GM18861 (cell line): ENCODE measurements around the gene IMMP2L.
"Not testable (repeated sequence)": the region's sequence is repeated elsewhere in the genome, so short reads cannot be mapped to it uniquely, and the experiment has no call there.

Experiments
- ATAC-seq: cut with Tn5 transposase; IDR thresholded peaks from one replicate; pipeline ENCODE4 v1.9.1; 2021; ENCODE audit not compliant: unreplicated experiment

Gene IMMP2L

DNA sequence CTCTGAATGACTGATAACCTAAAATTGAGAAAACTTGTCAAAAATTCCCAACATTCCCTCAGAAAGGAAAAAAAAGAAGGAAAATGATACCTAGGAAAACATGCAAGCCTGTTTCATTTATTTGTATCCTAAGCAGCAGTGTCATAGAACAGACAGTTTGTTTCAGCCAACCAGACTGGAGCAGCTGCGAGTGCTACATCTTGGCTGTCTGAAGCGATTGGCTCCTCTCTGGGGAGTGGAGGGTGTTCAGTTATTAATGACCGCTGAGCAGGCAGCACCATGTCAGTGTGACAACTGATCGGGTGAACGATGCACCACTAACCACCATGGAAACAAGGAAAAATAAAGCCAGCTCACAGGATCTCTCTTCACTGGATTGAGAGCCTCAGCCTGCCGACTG lies 471.4 kb downstream of the IMMP2L start, which contains the start of gene LRRN3:
Gene LRRN3, plus strand, starts transcription at position 282 of the 400 bp plus-strand sequence. CDS start 31,646 bp downstream, outside the sequence.
- no peak for ATAC-seq

DNA sequence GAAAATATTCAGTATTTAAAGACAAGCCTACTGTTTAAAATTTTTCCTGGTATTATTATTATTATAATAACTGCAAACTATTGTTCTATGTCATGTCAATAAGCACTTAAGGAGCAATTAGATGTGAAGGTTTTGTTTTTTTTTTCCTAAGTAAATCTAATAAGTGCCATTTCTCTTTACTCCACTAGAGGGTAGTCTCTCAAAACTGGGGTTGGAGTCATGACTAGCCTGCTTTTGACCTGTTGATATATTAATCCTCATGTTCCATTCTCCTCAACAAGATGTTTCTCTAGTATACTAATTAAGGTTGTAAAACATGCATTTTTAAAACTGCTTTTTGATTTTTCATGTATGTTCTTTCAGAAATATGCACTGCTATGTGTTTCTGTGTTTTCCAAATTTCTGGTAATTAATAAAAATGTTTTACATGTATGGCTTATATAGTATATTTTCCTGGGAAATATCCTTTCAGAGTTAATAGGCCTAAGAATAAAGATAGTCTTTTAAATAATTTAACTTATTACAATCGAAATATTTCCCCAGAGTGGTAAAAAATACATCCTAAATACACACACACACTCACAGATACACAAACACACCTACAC lies 472.4 kb downstream of the IMMP2L start:
- ATAC-seq: peak; percentile 34

DNA sequence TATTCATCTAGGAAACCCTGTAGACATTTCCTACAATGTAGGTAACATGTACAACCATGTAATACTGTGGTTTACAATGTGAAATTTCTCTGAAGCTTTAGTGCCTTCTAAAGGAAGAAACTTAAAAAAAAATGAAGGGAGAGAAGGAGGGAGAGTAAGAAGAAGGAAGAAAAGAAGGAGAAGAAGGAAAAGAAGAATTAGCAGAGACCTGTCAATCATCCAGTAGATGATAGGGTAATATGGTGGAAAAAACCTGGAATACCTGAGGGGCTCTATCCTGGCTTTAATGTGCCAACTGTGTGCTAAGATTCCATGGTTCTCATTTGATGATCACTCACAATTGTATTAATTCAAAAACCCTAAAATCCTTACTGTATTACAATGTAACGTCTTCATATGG lies 474.0 kb downstream of the IMMP2L start:
- ATAC-seq: no peak

DNA sequence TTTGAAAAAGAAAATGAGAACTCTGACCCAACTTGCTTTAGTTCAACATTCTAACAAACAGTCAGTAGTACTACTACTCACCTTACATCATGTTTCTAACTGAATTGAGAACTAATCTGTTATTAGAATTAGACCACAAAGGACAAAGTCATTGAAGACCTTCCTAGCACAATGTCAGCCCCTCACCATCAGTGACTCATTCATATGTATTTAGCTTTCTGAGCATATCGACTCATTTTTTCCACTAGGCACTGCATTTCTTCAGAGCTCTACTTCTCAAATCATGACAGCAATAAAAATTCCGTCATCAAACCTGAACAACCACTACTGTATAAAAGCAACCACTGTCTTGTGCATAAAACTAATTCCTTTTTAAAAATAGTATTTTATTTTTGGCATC lies 475.8 kb downstream of the IMMP2L start:
- no peak for ATAC-seq

DNA sequence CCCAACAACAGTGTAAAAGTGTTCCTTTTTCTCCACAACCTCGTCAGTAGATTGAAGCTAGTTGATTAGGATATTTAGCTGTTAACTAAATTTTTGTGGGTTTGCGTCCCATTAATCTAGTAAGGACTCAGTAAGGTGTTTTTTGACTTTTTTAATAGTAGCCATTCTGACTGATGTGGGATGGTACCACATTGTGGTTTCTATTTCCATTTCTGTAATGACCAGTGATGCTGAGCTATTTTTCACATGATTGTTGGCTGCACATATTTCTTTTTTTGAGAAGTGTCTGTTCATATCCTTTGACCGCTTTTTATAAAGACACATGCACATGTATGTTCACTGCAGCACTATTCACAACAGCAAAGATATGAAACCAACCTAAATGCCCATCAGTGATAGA lies 476.9 kb downstream of the IMMP2L start:
- ATAC-seq: no peak

DNA sequence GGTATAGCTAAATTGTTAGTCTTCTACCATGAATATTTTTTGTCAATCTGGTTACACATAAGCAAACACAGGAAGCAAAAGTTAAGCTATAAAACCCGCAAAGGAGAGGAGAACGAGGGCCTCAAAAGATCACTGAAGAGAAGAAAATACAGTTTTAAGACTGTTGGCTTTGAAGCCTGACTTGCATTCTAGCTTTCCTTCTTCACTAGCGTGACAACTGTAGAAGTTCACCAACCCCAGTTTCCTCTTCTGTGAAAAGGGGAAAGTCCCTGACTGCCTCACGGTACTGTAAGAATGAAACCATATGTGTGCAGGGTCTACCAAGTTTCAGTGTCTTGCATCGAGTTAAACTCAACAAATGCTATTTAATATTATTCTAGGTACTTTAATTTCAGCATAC lies 478.9 kb downstream of the IMMP2L start:
- ATAC-seq: peak; percentile 97

DNA sequence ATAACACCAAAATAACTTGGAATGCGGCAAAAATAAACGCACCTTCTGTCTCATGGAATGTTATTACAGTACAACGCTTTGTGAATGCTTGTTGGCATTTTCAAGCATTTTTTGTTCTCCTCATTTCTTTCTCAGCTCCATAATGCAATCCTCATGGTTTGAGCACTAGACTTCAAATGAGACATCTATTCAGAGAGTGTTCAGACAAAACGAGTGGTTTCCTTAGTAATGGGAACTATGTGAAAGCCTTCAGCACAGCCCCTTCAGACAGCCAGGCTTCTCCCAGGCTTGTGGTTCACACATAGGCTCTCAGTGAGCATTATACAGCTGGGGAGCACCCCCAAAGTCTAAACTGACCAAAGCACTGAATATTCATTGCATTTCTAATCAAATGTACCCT lies 479.9 kb downstream of the IMMP2L start:
- ATAC-seq: no peak

DNA sequence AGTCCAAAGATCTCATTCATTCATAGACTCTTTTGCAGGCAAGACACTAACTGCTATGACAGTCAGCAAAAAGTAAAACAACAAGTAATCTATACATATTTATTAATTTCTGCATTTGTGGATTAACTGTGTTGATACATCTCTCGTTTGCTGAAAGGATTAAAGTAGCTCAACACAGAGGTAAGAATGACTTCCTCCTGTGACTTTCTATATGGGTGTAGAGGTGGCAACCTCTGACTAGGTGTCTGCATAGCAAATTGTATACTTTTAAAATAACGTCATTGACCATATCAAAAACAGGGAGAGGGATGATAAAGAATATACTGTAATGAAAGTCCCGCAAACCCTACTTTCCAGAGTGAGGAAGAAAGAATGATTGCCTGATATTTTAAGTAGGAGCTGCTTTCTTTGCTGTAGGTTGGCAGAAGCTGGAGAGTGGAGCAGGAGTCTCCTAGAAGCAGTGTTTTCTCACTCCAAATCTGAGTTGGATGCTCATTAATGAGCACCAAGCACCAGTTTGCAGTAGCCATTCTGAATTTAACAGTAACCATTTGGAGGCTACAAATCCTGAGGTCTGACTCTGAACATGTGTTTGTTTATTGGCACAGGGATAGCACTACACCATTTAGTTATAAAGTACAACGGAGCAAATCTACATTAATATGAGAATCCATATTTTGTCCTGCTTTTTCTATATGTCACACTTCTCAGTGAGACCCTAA lies 480.6 kb downstream of the IMMP2L start:
- no peak for ATAC-seq

DNA sequence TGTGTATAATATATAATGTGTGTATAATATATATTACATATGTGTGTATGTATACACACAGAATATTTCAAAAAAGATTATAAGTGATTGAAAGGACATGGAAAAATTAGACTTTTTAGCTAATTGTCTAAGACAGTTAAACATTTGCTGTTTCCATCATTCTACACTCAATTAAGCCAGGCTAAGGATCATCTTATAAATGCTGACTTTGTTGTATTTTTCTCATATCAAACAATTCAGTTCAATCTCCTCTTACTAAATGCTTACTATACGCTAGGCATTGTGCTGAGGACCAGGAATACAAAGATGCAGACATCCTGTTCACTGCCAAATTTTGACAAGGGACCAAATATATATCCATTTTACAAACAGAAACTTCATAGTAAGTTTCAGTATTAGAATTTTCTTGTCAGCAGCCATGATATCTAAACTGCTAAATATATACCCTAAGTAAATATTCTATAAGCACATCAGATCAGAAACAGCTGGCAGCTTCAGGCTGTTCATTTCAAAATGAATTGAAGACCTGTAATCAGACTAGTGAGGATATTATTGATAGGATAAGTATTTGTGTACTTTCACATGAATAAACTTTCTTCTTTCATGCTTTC lies 481.7 kb downstream of the IMMP2L start:
- no peak for ATAC-seq

DNA sequence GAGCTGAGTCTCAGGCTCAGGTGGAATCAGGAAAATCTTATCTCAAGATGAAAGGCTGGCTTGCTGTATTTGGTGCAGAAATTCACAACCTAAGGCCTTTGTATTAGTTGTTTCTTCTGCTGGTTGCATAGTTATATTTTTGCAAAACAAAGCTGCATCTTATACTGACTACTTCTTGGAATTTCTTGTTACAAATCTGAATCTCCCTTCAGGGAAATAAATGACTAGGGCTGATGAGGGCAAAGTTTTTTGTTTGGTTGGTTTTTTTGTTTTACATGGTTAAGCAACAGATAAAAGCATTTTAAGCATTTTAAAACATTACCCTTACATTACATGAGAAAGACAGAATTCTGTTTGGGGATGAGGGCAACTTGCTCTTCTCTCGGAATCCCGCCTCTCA lies 485.3 kb downstream of the IMMP2L start:
- no peak for ATAC-seq

DNA sequence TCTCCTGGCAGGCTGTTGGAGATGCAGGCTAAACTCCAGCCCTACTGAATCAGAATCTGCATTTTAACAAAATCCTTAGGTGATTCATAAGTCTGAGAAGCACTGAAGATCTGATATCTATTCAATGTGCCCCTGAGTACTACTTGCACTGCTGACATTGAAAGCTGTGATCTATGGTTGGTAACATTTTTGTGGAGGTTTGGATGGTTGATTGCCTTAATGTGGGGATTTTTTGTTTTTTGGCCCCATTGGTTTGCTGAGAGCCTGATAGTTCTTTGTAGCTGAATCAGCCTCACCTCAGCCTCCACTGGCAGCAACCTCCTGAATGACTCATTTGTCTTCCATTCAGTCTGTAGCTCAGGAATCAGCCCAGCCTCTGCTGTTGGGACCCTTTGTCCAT lies 486.1 kb downstream of the IMMP2L start:
- ATAC-seq: no peak

DNA sequence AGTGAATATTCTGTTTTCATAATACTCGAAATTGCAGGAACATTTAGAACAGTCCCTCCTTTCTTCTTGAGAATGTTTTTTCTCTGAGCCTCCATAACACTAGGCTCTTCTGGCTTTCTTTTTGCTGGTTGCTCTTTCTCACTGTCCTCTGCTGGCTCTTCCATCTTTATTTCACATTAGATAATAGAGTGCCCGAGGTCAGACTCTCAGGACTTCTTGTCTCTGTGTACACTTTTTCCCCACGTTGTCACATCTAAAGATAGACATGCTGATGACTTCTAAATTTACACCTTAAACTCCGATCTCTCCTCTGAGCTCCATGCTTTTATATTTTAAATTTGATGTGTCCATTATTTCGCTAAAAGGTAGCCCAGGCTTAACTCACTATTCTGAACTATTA lies 486.8 kb downstream of the IMMP2L start:
- ATAC-seq: no peak

DNA sequence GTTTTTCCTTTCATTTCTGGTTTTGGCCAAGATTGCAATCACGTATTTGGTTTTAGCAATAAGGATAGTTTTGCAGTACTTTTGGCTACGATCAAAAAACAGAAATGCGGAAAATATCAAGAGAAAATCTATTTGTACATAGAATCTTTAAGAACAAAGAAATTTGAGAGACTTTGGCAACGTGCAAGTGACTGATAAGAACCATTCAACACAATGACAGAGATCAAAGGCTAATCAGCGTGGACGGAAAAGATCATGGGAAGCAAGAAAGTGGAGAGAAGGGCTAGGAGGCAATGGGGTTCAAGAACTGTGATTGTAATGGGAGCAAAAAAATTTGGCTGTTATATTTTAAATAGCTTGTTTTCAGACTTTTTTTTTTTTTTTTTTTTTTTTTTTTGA lies 487.5 kb downstream of the IMMP2L start:
- ATAC-seq: no peak

DNA sequence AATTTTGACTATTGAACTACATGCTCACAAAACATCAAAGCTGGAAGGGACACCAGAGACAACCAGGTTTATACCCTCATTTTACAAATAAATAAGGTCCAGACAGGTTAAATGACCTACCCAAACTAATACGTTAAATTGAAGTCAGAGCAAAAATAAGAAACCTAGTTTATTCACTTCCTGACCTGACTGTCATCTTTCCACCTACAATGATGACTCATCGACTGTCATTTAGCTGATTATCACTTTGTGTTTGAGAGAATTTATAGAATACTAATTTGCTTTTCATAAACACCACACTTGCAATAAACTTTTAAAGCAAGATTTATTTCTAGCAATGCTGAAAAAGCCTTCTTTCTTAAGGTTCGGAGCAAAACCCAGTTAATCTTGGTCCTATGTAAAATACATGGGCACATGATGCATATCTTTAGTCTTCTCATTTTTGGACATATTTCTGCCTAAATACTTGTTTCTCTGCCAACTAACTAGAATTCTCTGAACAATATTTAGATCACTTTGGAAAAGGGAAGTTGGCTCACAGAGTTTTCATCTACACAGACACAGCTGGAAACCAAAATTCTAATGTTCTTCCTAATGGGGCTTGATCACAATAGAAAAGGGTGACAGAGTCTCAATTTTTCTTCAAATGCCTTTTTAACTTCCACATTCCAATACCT lies 488.1 kb downstream of the IMMP2L start:
- ATAC-seq: no peak

DNA sequence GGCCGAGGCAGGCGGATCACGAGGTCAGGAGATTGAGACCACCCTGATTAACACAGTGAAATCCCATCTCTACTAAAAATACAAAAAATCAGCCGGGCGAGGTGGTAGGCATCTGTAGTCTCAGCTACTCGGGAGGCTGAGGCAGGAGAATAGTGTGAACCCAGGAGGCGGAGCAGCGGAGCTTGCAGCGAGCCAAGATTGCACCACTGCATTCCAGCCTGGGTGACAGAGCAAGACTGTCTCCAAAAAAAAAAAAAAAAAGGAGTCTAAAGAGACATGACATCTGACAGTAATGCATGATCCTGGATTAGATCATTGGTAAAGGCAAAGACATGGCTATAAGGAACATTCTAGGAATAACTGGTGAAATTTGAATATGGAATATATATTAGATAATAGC lies 489.6 kb downstream of the IMMP2L start:
- ATAC-seq: not testable (repeated sequence)

DNA sequence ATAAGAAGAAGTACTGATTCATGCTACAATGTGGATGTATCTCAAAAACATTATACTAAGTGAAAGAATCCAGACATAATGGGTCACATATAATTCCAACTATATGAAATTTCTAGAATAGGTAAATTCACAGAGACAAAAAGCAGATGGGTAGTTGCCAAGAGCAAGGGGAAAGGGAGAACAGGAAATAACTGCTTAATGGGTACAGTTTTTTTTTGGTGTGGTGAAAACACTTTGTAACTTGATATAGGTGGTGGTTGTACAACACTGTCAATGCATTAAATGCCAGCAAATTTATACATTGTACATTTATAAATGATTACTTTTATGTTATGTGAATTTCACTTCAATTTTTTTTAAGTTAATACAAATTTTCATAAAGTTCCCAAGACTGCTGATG lies 490.7 kb downstream of the IMMP2L start:
- no peak for ATAC-seq

DNA sequence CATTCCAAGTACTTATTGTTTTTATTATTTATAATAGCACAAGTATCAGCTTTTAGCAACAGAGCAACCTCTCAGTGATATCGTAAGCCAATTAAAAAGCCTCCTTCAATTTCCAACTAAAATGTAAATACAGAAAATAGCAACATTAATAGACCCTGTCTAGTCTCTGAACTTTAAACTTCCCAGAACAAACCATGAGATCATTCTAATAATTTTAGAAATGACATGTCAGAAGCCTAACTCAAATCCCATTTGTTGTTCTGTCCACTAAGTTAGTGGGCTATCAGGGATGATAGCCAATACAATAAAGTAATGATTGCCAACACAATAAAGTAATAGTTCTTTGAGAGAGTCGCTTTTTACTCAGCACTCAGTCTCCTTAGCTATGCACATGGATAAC lies 493.7 kb downstream of the IMMP2L start:
- ATAC-seq: no peak

DNA sequence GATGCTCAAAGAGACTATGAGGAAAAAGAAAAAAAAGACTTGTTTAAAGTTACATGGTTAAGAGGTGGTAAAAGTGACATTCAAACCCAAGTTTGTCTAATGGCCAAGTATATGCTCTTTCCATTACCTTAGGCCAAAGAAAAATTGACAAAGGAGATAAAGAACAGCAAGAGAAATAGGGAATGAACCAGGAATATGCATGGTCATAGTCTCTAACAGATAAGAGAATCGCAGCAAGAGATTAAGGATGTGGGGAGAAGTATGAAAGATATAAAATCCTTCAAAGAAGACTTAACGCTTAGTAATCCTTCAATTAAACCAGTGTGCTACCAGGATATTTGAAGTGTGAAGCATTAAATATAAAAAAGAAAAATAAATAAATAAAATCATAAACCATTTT lies 494.6 kb downstream of the IMMP2L start:
- ATAC-seq: no peak

DNA sequence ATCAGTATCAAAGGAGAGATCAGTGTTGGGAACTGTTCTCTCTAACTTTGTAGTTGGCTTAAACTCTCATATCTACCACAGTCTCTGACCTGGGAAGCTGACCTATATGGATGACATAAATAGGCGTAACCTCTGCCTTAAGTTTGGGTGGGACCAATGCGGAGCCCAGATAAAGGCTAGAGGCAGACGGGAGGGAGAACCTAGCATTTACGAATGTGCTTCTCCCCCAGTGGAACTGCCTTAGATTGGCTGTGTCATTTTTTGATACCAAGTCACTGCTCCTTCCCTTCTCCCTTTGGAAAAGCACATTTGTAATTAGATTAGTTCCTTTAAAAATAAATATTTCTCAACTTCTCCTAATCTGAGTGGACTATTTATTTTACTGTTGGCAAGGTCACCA lies 495.0 kb downstream of the IMMP2L start:
- no peak for ATAC-seq

DNA sequence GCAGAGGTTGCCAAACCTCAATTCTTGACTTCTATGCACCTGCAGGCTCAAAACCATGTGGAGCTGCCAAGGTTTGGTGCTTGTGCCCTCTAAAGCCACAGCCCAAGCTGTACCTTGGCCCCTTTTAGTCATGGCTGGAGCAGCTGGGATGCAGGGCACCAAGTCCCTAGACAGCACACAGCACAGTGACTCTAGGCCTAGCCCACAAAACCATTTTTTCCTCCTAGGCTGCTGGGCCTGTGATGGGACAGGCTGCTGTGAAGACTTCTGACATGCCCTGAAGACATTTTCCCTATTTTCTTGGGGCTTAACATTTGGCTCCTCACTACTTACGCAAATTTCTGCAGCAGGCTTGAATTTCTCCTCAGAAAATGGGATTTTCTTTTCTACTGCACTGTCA lies 499.1 kb downstream of the IMMP2L start:
- ATAC-seq: no peak

DNA sequence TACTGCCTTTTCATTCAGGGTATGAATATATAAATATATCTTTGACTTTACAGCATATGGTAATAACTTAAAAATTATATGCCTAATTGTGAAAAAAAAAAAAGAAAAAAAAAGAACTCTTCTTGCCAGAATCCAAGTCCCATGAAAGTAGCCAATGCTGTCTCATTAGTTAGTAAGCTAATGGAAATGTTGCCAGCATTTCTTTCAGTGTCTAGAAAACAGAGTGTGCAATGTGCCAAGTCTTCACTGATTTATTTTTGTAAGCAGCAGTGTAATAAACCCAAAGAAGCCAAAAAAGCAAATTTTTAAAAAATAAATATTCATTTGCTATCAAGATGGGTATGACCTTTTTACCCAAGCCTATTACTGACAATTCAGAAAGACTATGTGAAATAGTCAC lies 502.5 kb downstream of the IMMP2L start:
- no peak for ATAC-seq

DNA sequence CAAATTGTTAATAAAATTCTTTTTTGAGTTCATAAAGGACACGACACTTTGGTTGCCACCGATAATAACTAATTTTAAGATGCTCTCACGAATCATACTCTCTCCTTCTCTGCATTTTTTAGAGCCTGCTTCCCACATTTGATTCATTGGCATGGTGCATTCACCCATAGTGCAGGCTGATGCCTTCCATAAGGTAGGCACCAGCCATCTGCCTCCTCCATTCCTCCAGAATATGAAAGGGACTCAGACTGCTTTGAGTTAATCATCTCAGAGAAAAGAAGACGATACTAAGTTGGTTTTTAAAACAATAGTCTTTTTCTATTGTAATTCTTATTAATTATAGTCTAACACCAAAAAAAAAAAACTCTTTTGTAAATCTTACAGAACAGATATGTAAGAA lies 505.2 kb downstream of the IMMP2L start:
- no peak for ATAC-seq
